Activated B cell treated with CpG ODN at 0.5 μM for 24 hours (primary cell): ENCODE results near the gene TMEM169. TPM values are rescaled to one million over a fixed set of nuclear protein-coding genes. Genes with fewer than 3 reads are reported as not detected.
A peak's percentile ranks its signal among the peaks of the same experiment; 100 is the strongest.

Experiments
- ATAC-seq: fragments of 200-7000 bp; cut with Tn5 transposase; one replicate; pipeline ENCODE4 v1.10.0; 2021; ENCODE audit warnings: low read depth, mild to moderate bottlenecking, moderate library complexity
- CTCF ChIA-PET: fragments of 350-600 bp; sonication (Branson Sonifier 250); formaldehyde crosslinking; loops from one replicate; lab custom pipeline; 2021; ENCODE audit warnings: antibody characterized with exemption; lab: Charles Lee
- POLR2A ChIA-PET: fragments of 350-600 bp; sonication (Branson Sonifier 250); formaldehyde crosslinking; loops from one replicate; lab custom pipeline; 2021; ENCODE audit warnings: antibody characterized with exemption; lab: Charles Lee
- DNase-seq: peaks from one replicate; pipeline ENCODE4 v3.0.0; 2022
- H3K27ac Mint-ChIP-seq: one replicate; pipeline ENCODE4 v1.8.0; 2020; ENCODE audit warnings: mixed read lengths
- H3K27me3 Mint-ChIP-seq: one replicate; pipeline ENCODE4 v1.8.0; 2021; ENCODE audit warnings: mixed read lengths
- H3K36me3 Mint-ChIP-seq: one replicate; pipeline ENCODE4 v1.8.0; 2021; ENCODE audit warnings: low read depth, mixed read lengths
- H3K4me1 Mint-ChIP-seq: one replicate; pipeline ENCODE4 v1.8.0; 2021; ENCODE audit warnings: mixed read lengths
- H3K4me3 Mint-ChIP-seq: one replicate; pipeline ENCODE4 v1.8.0; 2020; ENCODE audit warnings: mild to moderate bottlenecking, mixed read lengths
- H3K9me3 Mint-ChIP-seq: one replicate; pipeline ENCODE4 v1.8.0; 2020; ENCODE audit warnings: mixed read lengths
- intact Hi-C: fragments of 100-400 bp; cut with micrococcal nuclease; formaldehyde crosslinking; loops from one replicate; pipeline ENCODE4 v1.15.1; 2024
- total RNA-seq: library from RNA; stranded (reverse); gene quantifications from 2 replicates; pipeline ENCODE4 v1.2.3, GENCODE V29; 2022
- TF ChIP-seq, protein P1 (sequence below): fragments of 200-600 bp; IDR thresholded peaks from one replicate; pipeline ENCODE4 v1.8.0; 2022; ENCODE audit warnings: antibody characterized with exemption, mild to moderate bottlenecking

Gene TMEM169, protein sequence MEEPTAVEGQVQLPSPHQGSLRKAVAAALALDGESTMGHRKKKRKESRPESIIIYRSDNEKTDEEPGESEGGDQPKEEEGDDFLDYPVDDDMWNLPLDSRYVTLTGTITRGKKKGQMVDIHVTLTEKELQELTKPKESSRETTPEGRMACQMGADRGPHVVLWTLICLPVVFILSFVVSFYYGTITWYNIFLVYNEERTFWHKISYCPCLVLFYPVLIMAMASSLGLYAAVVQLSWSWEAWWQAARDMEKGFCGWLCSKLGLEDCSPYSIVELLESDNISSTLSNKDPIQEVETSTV
- 0.40 and 0.69 TPM in 2 replicates for total RNA-seq

DNA sequence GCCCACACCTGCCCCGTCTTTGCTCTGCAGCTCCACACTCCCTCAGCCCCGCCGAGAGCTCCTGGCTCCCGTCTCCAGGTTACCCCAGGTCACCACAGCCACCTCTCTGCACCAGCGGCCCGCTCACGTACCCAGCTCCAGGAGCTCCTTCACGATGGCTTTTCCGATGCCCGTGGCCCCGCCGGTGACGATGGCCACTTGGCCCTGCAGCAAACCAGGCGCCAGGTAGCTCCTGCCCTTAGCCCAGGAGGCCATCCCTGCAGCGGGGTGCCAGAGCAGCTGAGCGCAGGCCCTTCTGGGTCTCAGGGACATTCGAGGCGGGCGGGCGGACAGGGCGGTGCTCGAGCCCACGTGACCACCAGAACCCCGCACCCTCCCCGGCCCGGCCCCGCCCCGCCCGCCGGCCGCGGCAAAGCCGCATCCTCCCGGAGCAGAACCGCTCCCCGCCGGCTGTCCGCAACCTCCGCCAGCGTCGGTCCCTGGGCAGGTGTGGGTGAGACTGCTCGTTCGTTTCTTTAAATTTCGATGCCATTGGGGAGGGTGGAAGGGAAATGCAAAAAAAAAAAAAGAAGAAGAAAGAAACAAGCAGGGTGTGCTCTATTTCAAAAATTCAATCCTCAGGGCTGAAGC lies at the start of gene TMEM169, which contains the start of gene PECR:
TMEM169 (plus strand) TSS at position 433 of the 630 bp plus-strand sequence. CDS start 14,045 bp downstream, outside the sequence.
PECR (minus strand) TSS at position 323 of the 630 bp plus-strand sequence; CDS start at position 255, 68 bp downstream.
- peak; percentile 93 for ATAC-seq
- DNase-seq = peak; percentile 68
- TF ChIP-seq, protein P1, sequence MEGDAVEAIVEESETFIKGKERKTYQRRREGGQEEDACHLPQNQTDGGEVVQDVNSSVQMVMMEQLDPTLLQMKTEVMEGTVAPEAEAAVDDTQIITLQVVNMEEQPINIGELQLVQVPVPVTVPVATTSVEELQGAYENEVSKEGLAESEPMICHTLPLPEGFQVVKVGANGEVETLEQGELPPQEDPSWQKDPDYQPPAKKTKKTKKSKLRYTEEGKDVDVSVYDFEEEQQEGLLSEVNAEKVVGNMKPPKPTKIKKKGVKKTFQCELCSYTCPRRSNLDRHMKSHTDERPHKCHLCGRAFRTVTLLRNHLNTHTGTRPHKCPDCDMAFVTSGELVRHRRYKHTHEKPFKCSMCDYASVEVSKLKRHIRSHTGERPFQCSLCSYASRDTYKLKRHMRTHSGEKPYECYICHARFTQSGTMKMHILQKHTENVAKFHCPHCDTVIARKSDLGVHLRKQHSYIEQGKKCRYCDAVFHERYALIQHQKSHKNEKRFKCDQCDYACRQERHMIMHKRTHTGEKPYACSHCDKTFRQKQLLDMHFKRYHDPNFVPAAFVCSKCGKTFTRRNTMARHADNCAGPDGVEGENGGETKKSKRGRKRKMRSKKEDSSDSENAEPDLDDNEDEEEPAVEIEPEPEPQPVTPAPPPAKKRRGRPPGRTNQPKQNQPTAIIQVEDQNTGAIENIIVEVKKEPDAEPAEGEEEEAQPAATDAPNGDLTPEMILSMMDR = no peak
- Mint-ChIP-seq H3K9me3 (no peaks in the 10 kb centered on the region), H3K27me3 (no peaks in the 10 kb centered on the region), H3K27ac (peak within 1 kb of the TSS; percentile 85), H3K4me1 (peaks cover 49% of the 10 kb centered on the region), H3K4me3 (peak within 1 kb of the TSS; percentile 95), H3K36me3 (peaks cover 2% of the 10 kb centered on the region)
- ChIA-PET POLR2A (interaction anchor here (0.5 to 2.1 kb wide), 5 partner anchors 28 to 76 kb away, joined by 3 to 15 read pairs (median 3); partner anchors contain the start of gene XRCC5), CTCF (interaction anchor here (0.9 to 1.0 kb wide), 2 partner anchors 29 to 58 kb away, joined by 3 read pairs; no protein-coding TSS in a partner anchor)
- intact Hi-C loops = loop anchor here (1.0 to 2.0 kb wide), 5 partner anchors 15 to 412 kb away; partner anchors contain the start of gene XRCC5

DNA sequence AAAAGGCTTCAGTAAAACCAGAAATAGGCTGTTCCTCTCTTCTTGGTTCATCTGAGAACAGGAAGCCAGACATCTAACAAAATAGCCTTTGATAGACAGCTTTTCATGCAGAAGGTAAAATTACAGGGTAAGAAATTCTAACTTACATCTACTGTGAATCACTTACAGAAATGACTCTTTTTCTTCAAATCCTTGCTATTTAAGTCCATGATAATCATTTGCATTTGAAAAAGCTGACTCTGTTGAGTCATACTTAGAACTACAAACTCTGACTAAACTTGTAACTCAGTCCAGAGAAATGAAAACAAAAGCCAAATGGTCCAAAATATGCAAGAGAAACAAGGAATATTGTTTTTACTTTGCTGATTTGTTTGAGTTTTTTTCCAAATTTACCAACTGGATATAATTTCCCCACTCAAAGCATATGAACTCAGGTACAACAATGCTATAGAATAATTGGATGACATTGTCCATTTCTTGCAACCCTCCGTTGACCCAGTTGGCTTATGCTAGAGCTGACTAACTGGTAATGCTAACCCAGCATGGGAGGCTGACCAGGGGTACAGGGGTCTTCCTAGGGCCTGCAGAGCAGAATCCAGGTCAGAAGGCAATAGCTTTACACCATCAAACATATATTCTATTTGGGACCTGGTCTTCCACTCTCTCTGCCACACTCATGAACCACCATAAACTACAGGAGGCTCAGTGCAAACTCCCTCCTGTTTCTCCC lies 49.6 kb upstream of the TMEM169 start:
- ATAC-seq = no peak
- ChIA-PET CTCF (interaction anchor here (1.0 to 5.2 kb wide), 9 partner anchors 9 to 1681 kb away, joined by 3 to 35 read pairs (median 11); partner anchors contain the start of gene XRCC5), POLR2A (no interaction called here)
- DNase-seq = no peak
- Mint-ChIP-seq H3K4me1 (peaks cover 8% of the 10 kb centered on the region), H3K4me3 (no peak overlapping the region), H3K27ac (no peak overlapping the region), H3K36me3 (peaks cover 18% of the 10 kb centered on the region), H3K27me3 (no peaks in the 10 kb centered on the region), H3K9me3 (no peaks in the 10 kb centered on the region)
- TF ChIP-seq, protein P1 = no peak
- intact Hi-C loops = loop anchor here (5.0 kb wide), 1 partner anchor 370 kb away; no protein-coding TSS in a partner anchor

DNA sequence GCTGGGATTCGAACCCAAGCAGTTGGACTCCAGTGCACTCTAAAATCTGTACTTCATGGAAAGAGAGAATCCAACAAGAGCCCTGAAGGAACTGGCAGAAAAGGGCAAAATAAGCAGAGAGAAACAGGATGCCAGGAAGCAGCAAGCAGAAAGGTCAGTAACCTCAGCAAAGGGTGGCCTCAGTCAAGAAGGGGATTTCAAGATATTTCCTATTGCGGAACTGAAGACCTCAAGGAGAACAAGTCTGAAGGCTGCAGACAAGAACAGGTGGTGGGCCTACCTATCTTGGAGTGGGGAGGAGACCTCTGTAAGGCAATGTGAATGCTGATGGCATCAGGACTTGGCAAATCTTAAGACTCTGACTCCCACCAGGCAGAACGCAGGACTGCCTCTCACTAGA lies 48.3 kb upstream of the TMEM169 start:
- Mint-ChIP-seq H3K27ac (no peak overlapping the region), H3K27me3 (no peaks in the 10 kb centered on the region), H3K4me3 (no peak overlapping the region), H3K36me3 (peaks cover 22% of the 10 kb centered on the region), H3K4me1 (peaks cover 8% of the 10 kb centered on the region), H3K9me3 (no peaks in the 10 kb centered on the region)
- POLR2A ChIA-PET = no interaction called here
- intact Hi-C loops = loop anchor here (5.0 kb wide), 1 partner anchor 369 kb away; no protein-coding TSS in a partner anchor
- DNase-seq (no peak), ATAC-seq (no peak)
- CTCF ChIA-PET = interaction anchor here (0.6 to 5.2 kb wide), 14 partner anchors 10 to 633 kb away, joined by 3 to 35 read pairs (median 6); partner anchors contain the start of gene XRCC5
- TF ChIP-seq, protein P1 = no peak

DNA sequence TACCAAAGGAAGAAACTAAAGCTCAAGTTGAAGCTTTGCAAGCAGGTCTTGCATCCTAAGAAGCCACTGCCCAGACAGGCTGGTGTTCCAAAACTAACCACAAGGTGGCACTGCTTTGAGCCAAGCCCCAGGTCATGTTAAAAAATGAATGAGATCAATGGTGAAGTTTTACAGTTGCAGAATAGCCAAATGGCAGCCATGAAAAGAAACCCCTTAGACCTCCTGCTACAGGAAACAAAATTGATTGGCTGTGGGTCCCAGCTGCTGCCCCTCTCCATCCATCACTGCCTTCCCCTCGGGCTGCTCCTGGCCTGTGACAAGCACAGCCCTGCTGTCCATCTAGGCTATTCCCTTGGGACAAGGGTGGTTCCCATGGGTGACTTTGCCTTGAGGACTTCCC lies 47.7 kb upstream of the TMEM169 start:
- CTCF ChIA-PET = interaction anchor here (0.6 to 5.2 kb wide), 17 partner anchors 10 to 632 kb away, joined by 3 to 35 read pairs (median 4); partner anchors contain the start of gene XRCC5
- intact Hi-C loops = loop anchor here (1.0 to 5.0 kb wide), 6 partner anchors 24 to 632 kb away; partner anchors contain the start of genes PECR and TMEM169
- POLR2A ChIA-PET = no interaction called here
- Mint-ChIP-seq H3K27me3 (no peaks in the 10 kb centered on the region), H3K4me1 (peaks cover 8% of the 10 kb centered on the region), H3K27ac (no peak overlapping the region), H3K36me3 (peaks cover 22% of the 10 kb centered on the region), H3K9me3 (no peaks in the 10 kb centered on the region), H3K4me3 (no peak overlapping the region)
- peak; percentile 93 for ATAC-seq
- peak; percentile 53 for DNase-seq
- TF ChIP-seq, protein P1 = peak; percentile 52
